ENCODE measurements around the gene CYLD.

The CYLD gene

DNA sequence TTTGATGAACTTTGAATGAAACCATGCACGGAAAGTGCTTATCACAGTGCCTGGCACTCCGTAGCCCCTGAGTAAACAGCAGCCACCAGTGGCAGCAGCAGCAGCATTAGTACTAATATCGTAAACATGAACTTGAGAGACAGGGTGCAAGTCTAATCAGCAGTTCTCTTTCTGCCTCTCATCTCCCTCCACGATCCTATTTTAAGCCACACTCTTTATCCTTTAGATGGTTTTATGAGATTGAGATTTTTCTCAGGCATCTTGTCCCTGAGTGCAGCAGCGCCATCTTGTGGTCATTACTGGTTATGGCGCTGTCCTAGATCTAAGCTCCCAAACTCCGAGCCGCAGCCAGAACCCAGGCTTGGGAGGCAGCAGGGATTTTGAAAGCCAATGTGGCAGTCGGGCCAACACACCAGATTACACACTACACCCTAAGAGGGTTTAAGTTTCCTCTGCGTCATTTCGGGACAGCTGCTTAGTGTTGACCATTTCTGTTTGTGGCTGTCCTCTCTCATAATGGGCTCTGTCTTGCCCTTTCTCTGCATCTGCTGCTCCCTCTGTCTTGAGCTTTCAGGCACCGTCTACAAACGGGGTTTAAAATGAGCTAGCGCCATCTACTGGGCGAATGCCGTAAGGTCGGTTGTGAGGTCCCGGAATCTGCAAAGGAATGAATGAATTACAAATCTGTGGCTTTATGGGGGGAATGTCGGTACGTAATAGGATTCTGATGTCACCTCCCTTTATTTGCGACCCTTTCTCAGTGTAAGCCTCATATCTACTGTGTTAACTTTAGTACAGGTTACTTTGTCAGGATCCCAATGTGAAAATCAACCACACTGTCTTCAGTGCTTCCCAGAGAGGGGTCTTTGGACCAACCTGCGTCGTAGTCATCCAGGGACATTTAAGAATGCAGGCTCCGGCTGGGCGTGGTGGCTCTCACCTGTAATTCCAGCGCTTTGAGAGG is 64.5 kb downstream of the CYLD start:
- Histone ChIP-seq H3K27me3 (ENCODE audit: insufficient read depth, poor library complexity, severe bottlenecking) (peaks cover 2% of the 10 kb centered on the region), H3K4me3 (replicated peaks; ENCODE audit: insufficient read depth, low read length) (no peak overlapping the region), H3K27ac (replicated peaks) (no peak overlapping the region)
- DNase-seq (ENCODE audit: low read depth in 1 of 2, low spot score in 1 of 2): peak; percentile 66 to 85
- TF ChIP-seq, protein P1, sequence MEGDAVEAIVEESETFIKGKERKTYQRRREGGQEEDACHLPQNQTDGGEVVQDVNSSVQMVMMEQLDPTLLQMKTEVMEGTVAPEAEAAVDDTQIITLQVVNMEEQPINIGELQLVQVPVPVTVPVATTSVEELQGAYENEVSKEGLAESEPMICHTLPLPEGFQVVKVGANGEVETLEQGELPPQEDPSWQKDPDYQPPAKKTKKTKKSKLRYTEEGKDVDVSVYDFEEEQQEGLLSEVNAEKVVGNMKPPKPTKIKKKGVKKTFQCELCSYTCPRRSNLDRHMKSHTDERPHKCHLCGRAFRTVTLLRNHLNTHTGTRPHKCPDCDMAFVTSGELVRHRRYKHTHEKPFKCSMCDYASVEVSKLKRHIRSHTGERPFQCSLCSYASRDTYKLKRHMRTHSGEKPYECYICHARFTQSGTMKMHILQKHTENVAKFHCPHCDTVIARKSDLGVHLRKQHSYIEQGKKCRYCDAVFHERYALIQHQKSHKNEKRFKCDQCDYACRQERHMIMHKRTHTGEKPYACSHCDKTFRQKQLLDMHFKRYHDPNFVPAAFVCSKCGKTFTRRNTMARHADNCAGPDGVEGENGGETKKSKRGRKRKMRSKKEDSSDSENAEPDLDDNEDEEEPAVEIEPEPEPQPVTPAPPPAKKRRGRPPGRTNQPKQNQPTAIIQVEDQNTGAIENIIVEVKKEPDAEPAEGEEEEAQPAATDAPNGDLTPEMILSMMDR (IDR thresholded peaks at IDR 0.05; ENCODE audit: insufficient read depth, low read length): peak; percentile 77
- TF ChIP-seq GABPA (IDR thresholded peaks at IDR 0.05; ENCODE audit: low read depth): no peak
- no peak for TF ChIP-seq POLR2AphosphoS5 (IDR thresholded peaks at IDR 0.05; ENCODE audit: low read depth)

DNA sequence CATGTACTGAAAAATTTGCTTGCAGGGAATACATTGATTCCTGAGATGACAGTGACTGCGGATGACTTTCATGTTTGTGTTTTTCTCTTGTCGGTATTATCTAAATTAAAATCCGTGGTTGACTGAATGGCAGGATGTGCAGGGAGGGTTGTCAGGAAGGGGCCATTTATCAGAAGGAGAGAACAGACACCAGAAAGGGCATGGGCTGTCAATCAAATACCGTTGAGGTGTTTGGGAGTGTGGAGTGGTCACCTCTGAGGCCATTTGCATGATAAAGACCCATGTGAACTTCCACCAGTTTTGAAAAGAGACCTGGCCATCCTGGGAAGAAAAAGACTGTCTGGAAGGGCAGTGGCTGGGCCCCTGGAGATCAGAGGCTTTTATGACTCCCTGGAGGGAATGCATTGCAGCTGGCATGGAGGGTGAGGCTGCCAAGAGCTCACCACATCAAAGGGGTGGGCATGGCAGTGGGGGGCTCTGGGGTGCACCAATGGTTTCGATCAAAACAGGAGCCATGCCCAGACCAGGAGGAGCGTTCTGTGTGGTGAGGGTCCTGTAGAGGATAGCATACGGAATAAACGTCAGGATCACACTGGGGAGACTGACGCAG is 67.1 kb downstream of the CYLD start:
- TF ChIP-seq, protein P1 (IDR thresholded peaks at IDR 0.05; ENCODE audit: insufficient read depth, low read length): no peak
- TF ChIP-seq GABPA (IDR thresholded peaks at IDR 0.05; ENCODE audit: low read depth): no peak
- TF ChIP-seq POLR2AphosphoS5 (IDR thresholded peaks at IDR 0.05; ENCODE audit: low read depth): no peak
- no peak for TF ChIP-seq SPI1 (IDR thresholded peaks at IDR 0.05; ENCODE audit: borderline replicate concordance, low read depth)
- TF ChIP-seq, protein P2, sequence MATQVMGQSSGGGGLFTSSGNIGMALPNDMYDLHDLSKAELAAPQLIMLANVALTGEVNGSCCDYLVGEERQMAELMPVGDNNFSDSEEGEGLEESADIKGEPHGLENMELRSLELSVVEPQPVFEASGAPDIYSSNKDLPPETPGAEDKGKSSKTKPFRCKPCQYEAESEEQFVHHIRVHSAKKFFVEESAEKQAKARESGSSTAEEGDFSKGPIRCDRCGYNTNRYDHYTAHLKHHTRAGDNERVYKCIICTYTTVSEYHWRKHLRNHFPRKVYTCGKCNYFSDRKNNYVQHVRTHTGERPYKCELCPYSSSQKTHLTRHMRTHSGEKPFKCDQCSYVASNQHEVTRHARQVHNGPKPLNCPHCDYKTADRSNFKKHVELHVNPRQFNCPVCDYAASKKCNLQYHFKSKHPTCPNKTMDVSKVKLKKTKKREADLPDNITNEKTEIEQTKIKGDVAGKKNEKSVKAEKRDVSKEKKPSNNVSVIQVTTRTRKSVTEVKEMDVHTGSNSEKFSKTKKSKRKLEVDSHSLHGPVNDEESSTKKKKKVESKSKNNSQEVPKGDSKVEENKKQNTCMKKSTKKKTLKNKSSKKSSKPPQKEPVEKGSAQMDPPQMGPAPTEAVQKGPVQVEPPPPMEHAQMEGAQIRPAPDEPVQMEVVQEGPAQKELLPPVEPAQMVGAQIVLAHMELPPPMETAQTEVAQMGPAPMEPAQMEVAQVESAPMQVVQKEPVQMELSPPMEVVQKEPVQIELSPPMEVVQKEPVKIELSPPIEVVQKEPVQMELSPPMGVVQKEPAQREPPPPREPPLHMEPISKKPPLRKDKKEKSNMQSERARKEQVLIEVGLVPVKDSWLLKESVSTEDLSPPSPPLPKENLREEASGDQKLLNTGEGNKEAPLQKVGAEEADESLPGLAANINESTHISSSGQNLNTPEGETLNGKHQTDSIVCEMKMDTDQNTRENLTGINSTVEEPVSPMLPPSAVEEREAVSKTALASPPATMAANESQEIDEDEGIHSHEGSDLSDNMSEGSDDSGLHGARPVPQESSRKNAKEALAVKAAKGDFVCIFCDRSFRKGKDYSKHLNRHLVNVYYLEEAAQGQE (IDR thresholded peaks at IDR 0.05; ENCODE audit: insufficient replicate concordance, low read depth): no peak
- no peak for DNase-seq (ENCODE audit: low read depth in 1 of 2, low spot score in 1 of 2)
- Histone ChIP-seq H3K4me3 (replicated peaks; ENCODE audit: insufficient read depth, low read length) (no peak overlapping the region), H3K27ac (replicated peaks) (no peak overlapping the region), H3K27me3 (ENCODE audit: insufficient read depth, poor library complexity, severe bottlenecking) (peaks cover 2% of the 10 kb centered on the region)

DNA sequence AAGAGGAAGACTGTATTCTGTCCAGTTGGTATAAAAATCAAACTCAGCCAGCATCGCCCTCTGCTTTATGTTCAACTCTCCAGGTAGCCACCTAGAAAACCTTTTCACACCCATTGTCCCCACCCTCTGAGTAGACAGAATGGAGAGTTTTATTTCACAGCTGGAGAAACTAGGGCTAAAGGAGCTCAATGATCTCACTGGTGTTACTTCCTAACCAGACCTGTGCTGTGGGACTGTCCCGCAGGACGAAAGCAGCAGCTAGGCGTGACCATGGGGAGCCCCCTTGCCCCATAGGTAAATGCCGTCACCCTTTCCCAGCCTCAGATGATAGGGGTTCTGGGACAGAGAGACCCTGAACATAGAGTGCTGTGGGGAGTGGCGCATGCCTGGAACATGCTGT is 67.7 kb downstream of the CYLD start:
- DNase-seq (ENCODE audit: low read depth in 1 of 2, low spot score in 1 of 2): no peak
- Histone ChIP-seq H3K4me3 (replicated peaks; ENCODE audit: insufficient read depth, low read length) (no peak overlapping the region), H3K27me3 (ENCODE audit: insufficient read depth, poor library complexity, severe bottlenecking) (peaks cover 2% of the 10 kb centered on the region), H3K27ac (replicated peaks) (no peak overlapping the region)
- TF ChIP-seq GABPA (IDR thresholded peaks at IDR 0.05; ENCODE audit: low read depth) (no peak), SPI1 (IDR thresholded peaks at IDR 0.05; ENCODE audit: borderline replicate concordance, low read depth) (no peak), POLR2AphosphoS5 (IDR thresholded peaks at IDR 0.05; ENCODE audit: low read depth) (no peak)
- TF ChIP-seq, protein P2 (IDR thresholded peaks at IDR 0.05; ENCODE audit: insufficient replicate concordance, low read depth): no peak
- TF ChIP-seq, protein P1 (IDR thresholded peaks at IDR 0.05; ENCODE audit: insufficient read depth, low read length): no peak
